ENCODE results near the gene NTN4.

DNA sequence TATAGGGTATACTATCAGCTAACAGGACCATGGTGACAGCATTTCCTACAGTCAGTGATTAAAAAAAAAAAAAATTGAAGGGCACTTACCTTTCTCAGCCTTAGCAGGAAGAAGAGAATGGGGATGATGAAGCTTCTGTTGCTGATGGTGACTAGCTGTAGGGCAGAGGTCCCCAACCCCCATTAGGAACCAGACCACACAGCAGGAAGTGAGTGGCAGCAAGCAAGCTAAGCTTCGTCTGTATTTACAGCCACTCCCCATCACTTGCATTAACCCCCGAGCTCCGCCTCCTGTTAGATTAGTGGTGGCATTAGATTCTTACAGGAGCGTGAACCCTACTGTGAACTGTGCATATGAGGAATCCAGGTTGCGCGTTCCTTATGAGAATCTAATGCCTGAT lies 148.0 kb downstream of the NTN4 start:
- TF ChIP-seq, protein P1, sequence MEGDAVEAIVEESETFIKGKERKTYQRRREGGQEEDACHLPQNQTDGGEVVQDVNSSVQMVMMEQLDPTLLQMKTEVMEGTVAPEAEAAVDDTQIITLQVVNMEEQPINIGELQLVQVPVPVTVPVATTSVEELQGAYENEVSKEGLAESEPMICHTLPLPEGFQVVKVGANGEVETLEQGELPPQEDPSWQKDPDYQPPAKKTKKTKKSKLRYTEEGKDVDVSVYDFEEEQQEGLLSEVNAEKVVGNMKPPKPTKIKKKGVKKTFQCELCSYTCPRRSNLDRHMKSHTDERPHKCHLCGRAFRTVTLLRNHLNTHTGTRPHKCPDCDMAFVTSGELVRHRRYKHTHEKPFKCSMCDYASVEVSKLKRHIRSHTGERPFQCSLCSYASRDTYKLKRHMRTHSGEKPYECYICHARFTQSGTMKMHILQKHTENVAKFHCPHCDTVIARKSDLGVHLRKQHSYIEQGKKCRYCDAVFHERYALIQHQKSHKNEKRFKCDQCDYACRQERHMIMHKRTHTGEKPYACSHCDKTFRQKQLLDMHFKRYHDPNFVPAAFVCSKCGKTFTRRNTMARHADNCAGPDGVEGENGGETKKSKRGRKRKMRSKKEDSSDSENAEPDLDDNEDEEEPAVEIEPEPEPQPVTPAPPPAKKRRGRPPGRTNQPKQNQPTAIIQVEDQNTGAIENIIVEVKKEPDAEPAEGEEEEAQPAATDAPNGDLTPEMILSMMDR (IDR thresholded peaks at IDR 0.05), result no peak
- TF ChIP-seq POLR2A (IDR thresholded peaks at IDR 0.05) (no peak), EP300 (IDR thresholded peaks at IDR 0.05) (no peak), POLR2AphosphoS5 (IDR thresholded peaks at IDR 0.05) (no peak)
